CD4-positive, alpha-beta T cell treated with Interleukin-17A for 4 hours (primary cell): ENCODE measurements around the gene CD84.
A peak's percentile ranks its signal among the peaks of the same experiment; 100 is the strongest.
"Not testable (repeated sequence)": the region's sequence is repeated elsewhere in the genome, so short reads cannot be mapped to it uniquely, and the experiment has no call there.

Experiments used
- DNase-seq: peaks from one replicate; pipeline ENCODE4 v3.0.0-alpha.2; 2020; ENCODE audit warnings: mixed read lengths

CD84 gene

DNA sequence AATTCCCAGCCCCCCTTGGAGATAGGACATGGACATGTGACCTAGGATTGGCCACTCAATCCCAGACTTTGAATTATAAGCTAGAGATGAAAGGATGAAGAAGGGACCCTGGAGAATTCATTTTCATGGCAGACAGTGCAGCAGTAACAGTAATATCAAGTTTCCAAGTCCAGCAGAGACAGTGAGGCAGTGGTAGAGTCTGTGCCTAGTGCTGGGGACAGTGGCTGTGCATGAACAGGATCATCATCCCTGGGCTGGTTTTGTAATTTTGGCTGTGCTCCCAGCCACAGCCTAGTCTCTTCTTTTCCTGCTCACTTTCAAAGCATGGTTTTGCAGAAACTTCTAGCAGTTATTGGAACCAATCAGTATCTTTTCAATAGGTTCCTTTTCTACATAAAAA lies 29.6 kb upstream of the CD84 start:
- DNase-seq: no peak

GRCh38 chr1:160608514-160608913 lies 29.2 kb upstream of the CD84 start:
- no peak for DNase-seq

- DNase-seq: no peak
Observed at GRCh38 chr1:160608057-160608456, 28.8 kb upstream of the CD84 start.

- no peak for DNase-seq
Observed at GRCh38 chr1:160607672-160608032, 28.4 kb upstream of the CD84 start.

DNA sequence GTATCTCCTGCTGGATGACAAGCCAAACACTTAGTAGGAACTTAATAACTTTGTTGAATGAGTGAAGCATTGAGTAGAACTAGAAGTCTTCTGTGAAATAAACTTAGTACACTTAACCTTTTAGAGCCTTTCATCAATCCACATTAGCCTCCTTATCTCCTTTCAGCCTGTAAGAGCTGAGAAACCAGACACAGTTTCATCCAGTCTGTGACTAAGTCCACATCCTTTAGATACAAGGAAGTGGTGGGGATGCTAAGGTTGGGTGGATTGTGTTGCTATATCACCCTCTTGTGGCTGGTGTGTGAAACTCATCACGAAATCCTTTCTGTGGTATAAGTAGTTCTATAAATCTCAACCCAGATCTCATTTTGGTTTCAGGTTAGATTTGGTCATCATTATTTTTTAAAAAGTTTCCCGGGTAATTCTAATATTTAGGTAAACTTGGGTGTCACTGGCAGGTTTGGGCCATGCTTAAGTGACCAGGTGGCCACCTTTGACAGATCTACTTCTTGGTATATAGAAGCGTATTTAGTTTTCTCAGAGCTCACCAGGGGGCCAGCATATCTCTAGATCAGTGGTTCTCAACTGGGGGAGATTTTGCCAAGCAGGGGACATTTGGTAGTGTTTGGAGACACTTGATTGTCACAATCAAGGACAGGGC lies 27.8 kb upstream of the CD84 start:
- peak; percentile 69 for DNase-seq

DNA sequence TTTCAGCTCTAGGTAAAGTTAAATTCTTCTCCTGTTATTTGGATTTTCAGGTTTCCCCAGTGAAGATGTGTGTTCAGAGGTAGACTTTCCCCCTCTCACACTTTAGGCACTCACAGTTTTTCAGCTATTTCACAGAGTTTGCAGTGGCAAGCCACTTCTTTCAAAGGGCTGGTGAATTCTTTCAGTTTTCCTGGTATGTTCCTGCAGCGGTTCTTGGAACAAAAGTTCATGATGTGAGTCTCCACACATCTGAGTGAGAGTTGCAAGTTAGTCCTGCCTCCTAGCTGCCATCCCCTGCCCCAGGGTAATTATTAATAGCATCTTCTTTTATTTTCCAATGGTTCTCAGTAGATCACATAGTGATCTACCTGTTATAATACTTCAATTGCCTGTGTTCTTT lies 27.3 kb upstream of the CD84 start:
- DNase-seq: no peak

- no peak for DNase-seq
Observed at GRCh38 chr1:160605792-160606479, 26.6 kb upstream of the CD84 start.

DNA sequence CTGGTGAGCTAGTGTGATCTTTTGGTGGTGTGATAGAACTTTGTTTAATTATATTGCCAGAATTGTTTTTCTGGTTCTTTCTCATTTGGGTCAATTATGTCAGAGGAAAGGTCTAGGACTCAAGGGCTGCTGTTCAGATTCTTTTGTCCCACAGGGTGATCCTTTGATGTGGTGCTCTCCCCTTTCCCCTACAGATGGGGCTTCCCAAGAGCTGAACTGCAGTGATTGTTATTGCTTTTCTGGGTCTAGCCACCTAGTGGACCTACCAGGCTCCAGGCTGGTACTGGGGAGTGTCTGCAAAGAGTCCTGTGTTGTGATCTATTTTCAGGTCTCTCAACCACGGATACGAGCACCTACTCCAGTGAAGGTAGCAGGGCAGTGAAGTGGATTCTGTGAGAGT lies 25.9 kb upstream of the CD84 start:
- DNase-seq: no peak

- no peak for DNase-seq
Observed at GRCh38 chr1:160597705-160598104, 18.4 kb upstream of the CD84 start.

GRCh38 chr1:160597051-160597450 lies 17.8 kb upstream of the CD84 start:
- DNase-seq: no peak

DNA sequence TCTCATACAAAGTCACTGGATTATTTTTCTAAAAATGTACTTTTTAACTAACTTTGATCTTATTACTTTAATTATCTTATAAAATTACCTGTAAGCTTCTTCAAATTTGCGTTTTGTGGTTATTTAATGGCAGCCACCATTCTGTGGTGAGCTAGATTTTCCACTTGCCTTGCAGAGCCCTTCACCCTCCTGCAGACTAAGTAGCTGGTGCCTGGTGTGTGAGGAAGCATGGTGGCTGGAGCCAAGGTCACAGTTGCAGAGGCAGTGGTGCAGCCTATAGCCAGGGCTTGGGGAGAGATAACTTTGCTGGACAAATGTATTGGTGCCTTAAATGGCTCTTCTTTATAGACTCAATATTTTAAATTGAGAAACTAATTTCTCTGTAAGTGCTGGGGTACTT lies 11.2 kb upstream of the CD84 start:
- no peak for DNase-seq

DNA sequence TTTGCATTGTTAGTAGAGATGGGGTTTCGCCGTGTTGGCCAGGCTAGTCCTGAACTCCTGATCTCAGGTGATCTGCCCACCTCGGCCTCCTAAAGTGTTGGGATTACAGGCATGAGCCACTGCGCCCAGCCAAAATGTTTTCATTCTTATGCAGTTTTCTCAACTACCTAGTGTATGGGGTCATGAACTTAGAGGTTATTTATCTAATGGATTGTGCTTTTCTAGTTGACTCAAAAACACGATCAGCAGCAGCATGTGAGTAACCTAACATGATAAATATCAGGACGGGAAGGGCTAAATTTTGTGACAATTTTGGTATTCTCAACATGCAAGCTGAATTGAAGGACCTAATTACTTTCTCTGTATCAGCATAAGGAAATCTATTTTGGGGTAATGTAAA lies 9.2 kb upstream of the CD84 start:
- DNase-seq: no peak

DNA sequence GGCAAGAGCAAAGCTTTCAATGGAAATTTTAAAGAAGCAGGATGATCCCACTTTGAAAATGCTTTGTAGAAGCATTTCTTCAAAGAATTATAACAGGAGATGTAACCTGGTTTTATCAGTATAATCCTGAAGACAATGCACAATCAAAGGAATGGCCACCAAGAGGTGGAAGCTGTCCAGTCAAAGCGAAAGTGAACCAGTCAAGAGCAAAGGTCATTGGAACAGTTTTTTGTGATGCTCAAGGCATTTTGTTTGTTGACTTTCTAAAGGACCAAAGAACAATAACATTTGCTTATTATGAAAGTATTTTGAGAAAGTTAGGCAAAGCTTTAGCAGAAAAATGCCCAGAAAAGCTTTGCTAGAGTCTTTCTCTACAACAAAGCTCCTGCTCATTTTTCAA lies 5.5 kb upstream of the CD84 start:
- DNase-seq: no peak

DNA sequence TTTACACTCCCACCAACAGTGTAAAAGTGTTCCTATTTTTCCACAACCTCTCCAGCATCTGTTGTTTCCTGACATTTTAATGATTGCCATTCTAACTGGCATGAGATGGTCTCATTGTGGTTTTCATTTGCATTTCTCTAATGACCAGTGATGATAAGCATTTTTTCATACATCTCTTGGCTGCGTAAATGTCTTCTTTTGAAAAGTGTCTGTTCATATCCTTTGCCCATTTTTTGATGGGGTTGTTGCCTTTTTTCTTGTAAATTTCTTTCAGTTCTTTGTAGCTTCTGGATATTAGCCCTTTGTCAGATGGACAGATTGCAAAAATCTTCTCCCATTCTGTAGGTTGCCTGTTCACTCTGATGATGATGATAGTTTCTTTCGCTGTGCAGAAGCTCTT lies 3.7 kb upstream of the CD84 start:
- not testable (repeated sequence) for DNase-seq

DNA sequence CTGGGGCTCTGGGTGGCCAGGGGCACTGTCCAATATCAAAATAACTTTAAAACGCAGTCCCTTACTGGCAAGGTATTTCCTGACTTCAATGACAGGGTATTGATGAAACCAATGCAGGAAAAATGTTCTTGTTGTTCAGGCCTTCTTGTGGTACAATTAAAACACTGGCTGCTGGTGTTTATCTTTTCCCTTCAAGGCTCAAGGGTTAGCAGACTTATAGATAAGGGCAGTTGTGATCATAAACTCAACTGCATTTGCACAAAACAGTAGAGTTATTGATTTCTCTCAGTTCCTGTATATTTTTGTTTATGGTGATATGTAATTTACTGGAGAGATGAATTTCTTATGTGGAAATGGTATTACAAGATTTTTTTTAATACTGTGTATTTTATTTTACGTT lies 2.7 kb upstream of the CD84 start:
- no peak for DNase-seq

DNA sequence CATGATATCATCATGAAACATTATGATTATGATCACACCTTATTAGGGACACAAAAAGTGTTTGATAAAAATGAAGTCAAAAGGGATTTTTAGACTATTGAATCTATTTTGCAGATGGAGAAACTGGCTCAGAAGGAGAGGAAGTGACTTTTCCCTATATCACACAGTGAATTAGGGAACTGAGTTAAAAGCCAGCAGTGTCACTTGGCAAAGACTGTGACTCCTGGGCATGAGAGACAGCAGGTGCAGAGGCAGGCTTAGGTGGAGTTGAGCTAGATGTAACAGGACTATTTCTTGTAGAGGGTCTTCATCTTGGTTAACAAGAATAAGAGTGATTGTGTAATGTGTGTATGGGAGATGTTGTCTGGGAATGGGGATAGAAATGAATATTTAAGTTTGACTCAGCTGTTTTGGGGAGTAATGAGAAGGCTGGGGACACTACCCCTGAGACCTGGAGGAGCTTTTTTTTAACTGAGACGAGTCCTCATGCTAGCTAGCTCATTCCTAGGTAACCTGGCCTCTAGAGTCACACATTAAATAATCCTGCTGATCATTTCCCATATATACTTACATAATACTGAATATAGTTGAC lies 1.0 kb upstream of the CD84 start:
- DNase-seq: peak; percentile 25

DNA sequence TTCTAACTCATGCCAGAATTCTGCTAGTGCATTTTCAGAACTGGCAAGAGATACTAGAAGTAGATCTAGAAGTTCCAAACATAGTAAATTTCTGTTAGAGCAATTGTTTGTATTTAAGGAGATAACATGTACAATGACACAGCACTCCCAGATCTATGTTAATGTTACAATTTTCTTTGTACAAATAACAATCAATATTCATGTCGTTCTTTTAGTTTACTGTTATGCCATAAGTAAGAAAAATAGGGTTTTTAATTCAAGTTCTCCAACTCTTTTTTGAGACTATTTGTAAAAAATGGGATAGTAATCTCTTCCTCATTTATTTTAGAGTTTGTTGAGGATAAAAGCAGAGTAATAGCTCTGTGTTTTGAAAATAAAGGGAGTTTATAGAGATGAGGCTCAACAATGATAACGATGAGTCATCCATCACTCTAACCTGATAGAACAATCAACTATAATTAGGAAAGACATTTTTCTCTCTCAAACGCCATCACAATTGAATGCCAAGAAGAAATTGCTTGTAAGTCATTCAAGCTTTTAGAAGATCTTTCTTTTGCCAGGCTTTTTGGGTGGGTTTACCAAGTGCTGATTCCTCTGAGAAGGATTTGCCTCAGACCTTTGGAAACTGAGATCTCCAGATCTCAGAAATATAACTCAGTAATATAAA lies 638 bp downstream of the CD84 start:
- no peak for DNase-seq

DNA sequence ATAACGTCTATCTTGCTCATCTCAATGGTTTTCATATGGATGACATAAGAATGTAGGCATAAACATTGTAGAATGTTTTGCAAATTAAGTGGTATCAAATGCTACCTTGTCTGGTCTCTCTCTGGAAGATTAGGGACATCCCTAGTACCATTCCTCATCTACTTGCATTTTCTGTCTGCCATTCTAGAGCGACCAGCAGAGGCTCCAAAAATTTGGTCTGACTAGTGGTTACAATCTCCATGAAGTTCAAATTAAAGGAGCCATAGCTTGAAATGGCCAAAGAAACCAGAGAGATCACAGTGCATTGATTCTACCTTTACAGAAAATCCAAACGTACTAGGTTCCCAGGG lies 1.1 kb downstream of the CD84 start:
- DNase-seq: no peak

DNA sequence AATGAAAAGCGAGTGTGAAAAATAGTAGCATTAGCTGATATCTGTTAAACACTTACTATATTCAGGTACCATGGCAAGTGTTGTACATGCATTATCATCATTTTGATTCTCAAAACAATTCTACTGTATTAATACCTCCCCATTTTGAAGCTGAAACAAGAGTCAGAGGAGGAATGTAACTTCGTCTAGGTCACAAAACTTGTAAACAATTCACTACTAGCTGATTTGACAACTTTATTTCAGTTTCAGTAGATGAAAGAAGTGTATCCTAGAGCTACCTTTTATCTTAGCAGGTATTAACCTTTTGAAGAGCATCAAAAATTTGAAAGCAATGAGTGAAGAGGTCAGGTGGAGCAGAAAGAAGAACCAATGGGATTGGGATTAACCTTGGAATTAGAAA lies 1.6 kb downstream of the CD84 start:
- DNase-seq: no peak

- DNase-seq: no peak
Observed at GRCh38 chr1:160576884-160577283, 2.4 kb downstream of the CD84 start.

- DNase-seq: peak; percentile 55
Observed at GRCh38 chr1:160576390-160576789, 2.9 kb downstream of the CD84 start.

DNA sequence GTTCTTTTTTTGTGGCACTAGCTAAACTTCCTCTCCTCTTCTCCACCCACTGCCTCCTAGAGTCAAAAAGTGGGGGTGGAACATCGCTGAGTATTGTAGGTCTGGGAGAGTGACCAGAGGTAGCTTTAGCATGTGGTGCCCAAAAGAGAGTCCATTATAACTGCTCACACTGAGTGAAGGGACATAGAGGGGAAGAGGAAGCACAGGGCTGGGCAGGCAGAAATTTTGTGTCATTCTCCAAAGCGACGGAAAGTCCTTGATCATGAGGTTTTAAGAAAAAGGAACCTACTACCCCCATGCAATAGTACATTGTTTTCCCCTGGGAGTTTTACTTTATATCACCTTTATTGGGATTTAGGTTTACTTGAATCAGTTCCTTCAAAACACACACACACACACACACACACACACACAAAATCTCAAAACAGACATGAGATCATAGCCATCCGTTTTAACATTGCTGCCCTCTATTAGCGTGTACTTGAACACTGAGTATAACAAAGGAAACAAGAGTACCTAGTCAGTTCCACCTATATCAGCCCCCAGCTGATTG lies 4.1 kb downstream of the CD84 start:
- DNase-seq: peak; percentile 28

GRCh38 chr1:160570840-160571239 lies 8.5 kb downstream of the CD84 start:
- DNase-seq: peak; percentile 20

- no peak for DNase-seq
Observed at GRCh38 chr1:160569806-160570205, 9.5 kb downstream of the CD84 start.
